HEK293T (cell line): ENCODE measurements around the gene UBE2B.

Experiments
- CTCF ChIA-PET: fragments of 350-600 bp; formaldehyde crosslinking; extraction: SDS; loops from one replicate; lab custom pipeline; 2021; ENCODE audit warnings: antibody characterized with exemption, inconsistent platforms; lab: Yijun Ruan, JAX
- POLR2A ChIA-PET: fragments of 350-600 bp; formaldehyde crosslinking; extraction: SDS; loops from one replicate; lab custom pipeline; 2020; ENCODE audit warnings: antibody characterized with exemption, inconsistent platforms; lab: Yijun Ruan, JAX
- DNase-seq: peaks from one replicate; pipeline ENCODE4 v3.0.0; 2012; ENCODE audit warnings: mixed read lengths; ENCODE audit errors: extremely low spot score
- ARNT ChIP-seq: fragments of 450-650 bp; IDR thresholded peaks from 2 replicates; pipeline ENCODE4 v1.6.1; 2017; ENCODE audit warnings: mild to moderate bottlenecking
- BHLHE40 ChIP-seq: fragments of 450-650 bp; IDR thresholded peaks from 2 replicates; pipeline ENCODE4 v1.6.1; 2016; ENCODE audit warnings: mild to moderate bottlenecking, moderate library complexity, borderline replicate concordance
- CTBP1 ChIP-seq: fragments of 450-650 bp; IDR thresholded peaks from 2 replicates; pipeline ENCODE4 v1.6.1; 2016; ENCODE audit warnings: borderline replicate concordance
- ELF4 ChIP-seq: fragments of 450-650 bp; IDR thresholded peaks from 2 replicates; pipeline ENCODE4 v1.6.1; 2017; ENCODE audit warnings: antibody characterized with exemption
- FOXA1 ChIP-seq: fragments of 450-650 bp; IDR thresholded peaks from 2 replicates; pipeline ENCODE4 v1.6.1; 2016; ENCODE audit warnings: mild to moderate bottlenecking
- FOXK2 ChIP-seq: fragments of 450-650 bp; IDR thresholded peaks from 2 replicates; pipeline ENCODE4 v1.6.1; 2016; ENCODE audit warnings: mild to moderate bottlenecking
- FOXM1 ChIP-seq: fragments of 450-650 bp; IDR thresholded peaks from 2 replicates; pipeline ENCODE4 v1.6.1; 2017; ENCODE audit warnings: mild to moderate bottlenecking, borderline replicate concordance
- HDGF ChIP-seq: fragments of 450-650 bp; IDR thresholded peaks from 2 replicates; pipeline ENCODE4 v1.6.1; 2017; ENCODE audit warnings: antibody characterized with exemption, borderline replicate concordance
- L3MBTL2 ChIP-seq: fragments of 450-650 bp; conservative IDR thresholded peaks from 2 replicates; pipeline ENCODE4 v1.6.1; 2016; ENCODE audit warnings: mild to moderate bottlenecking
- LEF1 ChIP-seq: fragments of 450-650 bp; IDR thresholded peaks from 2 replicates; pipeline ENCODE4 v1.6.1; 2017; ENCODE audit warnings: mild to moderate bottlenecking, borderline replicate concordance
- NFRKB ChIP-seq: fragments of 450-650 bp; IDR thresholded peaks from 2 replicates; pipeline ENCODE4 v1.6.1; 2016; ENCODE audit warnings: mild to moderate bottlenecking, moderate library complexity
- PKNOX1 ChIP-seq: fragments of 450-650 bp; IDR thresholded peaks from 2 replicates; pipeline ENCODE4 v1.6.1; 2016
- SP1 ChIP-seq: fragments of 450-650 bp; IDR thresholded peaks from 2 replicates; pipeline ENCODE4 v1.6.1; 2017
- SUZ12 ChIP-seq: fragments of 450-650 bp; IDR thresholded peaks from 2 replicates; pipeline ENCODE4 v1.6.1; 2016; ENCODE audit warnings: mild to moderate bottlenecking
- TARDBP ChIP-seq: fragments of 450-650 bp; IDR thresholded peaks from 2 replicates; pipeline ENCODE4 v1.6.1; 2016
- ZNF384 ChIP-seq: fragments of 450-650 bp; IDR thresholded peaks from 2 replicates; pipeline ENCODE4 v1.6.1; 2016

The UBE2B gene

GRCh38 chr5:134438721-134439123 is 67.4 kb downstream of the UBE2B start:
- POLR2A ChIA-PET = interaction anchor here (1.2 kb wide), 1 partner anchor 27 kb away, joined by 3 read pairs; no protein-coding TSS in a partner anchor
- CTCF ChIA-PET = no interaction called here
- TF ChIP-seq LEF1 = no peak
- TF ChIP-seq SUZ12 = no peak
- TF ChIP-seq BHLHE40 = no peak
- TF ChIP-seq SP1 = no peak
- TF ChIP-seq HDGF = no peak
- no peak for TF ChIP-seq FOXK2
- no peak for TF ChIP-seq CTBP1
- no peak for TF ChIP-seq ARNT
- DNase-seq = no peak

DNA sequence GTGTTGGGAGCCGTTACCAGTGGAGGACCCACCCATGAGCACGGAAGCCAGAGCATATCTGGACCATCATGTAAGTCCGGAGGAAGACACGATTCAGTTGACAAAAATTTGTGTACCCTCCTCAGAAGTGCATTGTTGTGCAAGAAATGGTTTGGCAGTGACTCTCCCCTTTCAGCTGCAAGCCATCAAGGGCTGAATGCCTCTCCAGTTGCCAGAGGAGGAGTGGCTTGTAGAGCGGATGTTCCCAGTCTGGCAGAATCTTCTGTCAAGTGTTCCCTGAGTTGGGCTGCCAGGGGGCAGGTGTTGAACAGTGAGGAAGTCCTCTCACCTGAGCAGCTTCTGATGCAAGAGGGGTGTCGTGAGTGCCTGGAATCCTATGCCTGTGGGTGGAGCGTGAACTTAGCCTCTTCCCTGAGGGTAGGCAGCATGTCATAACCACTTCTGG is 67.9 kb downstream of the UBE2B start:
- CTCF ChIA-PET = no interaction called here
- POLR2A ChIA-PET = no interaction called here
- DNase-seq = no peak
- TF ChIP-seq ZNF384 = no peak
- no peak for TF ChIP-seq FOXA1
- no peak for TF ChIP-seq HDGF
- TF ChIP-seq L3MBTL2 = no peak
- TF ChIP-seq CTBP1 = no peak
- TF ChIP-seq TARDBP = no peak
- TF ChIP-seq ELF4 = no peak
- no peak for TF ChIP-seq FOXK2
- TF ChIP-seq FOXM1 = no peak
- no peak for TF ChIP-seq BHLHE40
- TF ChIP-seq NFRKB = no peak

- TF ChIP-seq NFRKB = no peak
- TF ChIP-seq HDGF = no peak
- TF ChIP-seq TARDBP = no peak
- TF ChIP-seq SUZ12 = no peak
- TF ChIP-seq BHLHE40 = no peak
- TF ChIP-seq SP1 = no peak
- no peak for TF ChIP-seq L3MBTL2
- no peak for TF ChIP-seq PKNOX1
- no peak for TF ChIP-seq CTBP1
- no peak for TF ChIP-seq ELF4
- no peak for TF ChIP-seq FOXA1
- TF ChIP-seq LEF1 = no peak
- TF ChIP-seq ZNF384 = no peak
- no peak for TF ChIP-seq ARNT
- ChIA-PET CTCF (no interaction called here), POLR2A (no interaction called here)
- DNase-seq = no peak
Observed at GRCh38 chr5:134440201-134440755, 68.9 kb downstream of the UBE2B start.
